Loucy (cell line): ENCODE data around the gene HSF2BP.

Source experiments
- H2AFZ ChIP-seq: fragments of 200-600 bp; sonication (generic); 2 replicates; pipeline ENCODE4 v1.6.0; 2016; ENCODE audit warnings: antibody characterized with exemption, mild to moderate bottlenecking, low read length, moderate library complexity
- H3F3A ChIP-seq: fragments of 200-600 bp; 2 replicates; pipeline ENCODE4 v1.6.0; 2016; ENCODE audit warnings: antibody characterized with exemption, low read depth, mild to moderate bottlenecking
- H3K27me3 ChIP-seq: fragments of 200-600 bp; sonication (generic); 2 replicates; pipeline ENCODE4 v1.6.1; 2014; ENCODE audit warnings: low read length, mild to moderate bottlenecking; ENCODE audit not compliant: insufficient read depth, poor library complexity, severe bottlenecking
- H3K36me3 ChIP-seq: fragments of 200-600 bp; sonication (generic); 2 replicates; pipeline ENCODE4 v1.6.1; 2016; ENCODE audit warnings: low read length; ENCODE audit not compliant: insufficient read depth
- H3K4me1 ChIP-seq: fragments of 200-600 bp; sonication (generic); 2 replicates; pipeline ENCODE4 v1.5.1; 2014; ENCODE audit warnings: low read length, mild to moderate bottlenecking; ENCODE audit not compliant: insufficient read depth, poor library complexity, severe bottlenecking
- H3K4me2 ChIP-seq: fragments of 200-600 bp; sonication (generic); 2 replicates; pipeline ENCODE4 v1.6.0; 2014; ENCODE audit warnings: antibody characterized with exemption, low read length, low read depth, mild to moderate bottlenecking; ENCODE audit not compliant: poor library complexity, severe bottlenecking
- H3K4me3 ChIP-seq: fragments of 200-600 bp; sonication (generic); 2 replicates; pipeline ENCODE4 v1.5.1; 2014; ENCODE audit warnings: low read length, mild to moderate bottlenecking, mixed read lengths; ENCODE audit not compliant: poor library complexity, severe bottlenecking
- H3K79me2 ChIP-seq: fragments of 200-600 bp; sonication (generic); 2 replicates; pipeline ENCODE4 v1.6.1; 2014; ENCODE audit warnings: low read length; ENCODE audit not compliant: insufficient read depth
- H3K9ac ChIP-seq: fragments of 200-600 bp; sonication (generic); 2 replicates; pipeline ENCODE4 v1.6.0; 2014; ENCODE audit warnings: mild to moderate bottlenecking, low read depth, low read length, moderate library complexity; ENCODE audit not compliant: poor library complexity, severe bottlenecking
- H3K9me2 ChIP-seq: fragments of 200-600 bp; sonication (generic); replicated peaks from 2 replicates; pipeline ENCODE4 v1.6.1; 2016; ENCODE audit warnings: low read depth, low read length, mixed read lengths
- H3K9me3 ChIP-seq: fragments of 200-600 bp; sonication (generic); 2 replicates; pipeline ENCODE4 v1.6.1; 2014; ENCODE audit warnings: mild to moderate bottlenecking, antibody characterized with exemption, low read length, low read depth; ENCODE audit not compliant: insufficient read depth
- H4K20me1 ChIP-seq: fragments of 200-600 bp; sonication (generic); 2 replicates; pipeline ENCODE4 v1.6.0; 2014; ENCODE audit warnings: antibody characterized with exemption, low read length, mild to moderate bottlenecking; ENCODE audit not compliant: insufficient read depth, poor library complexity, severe bottlenecking
- EZH2phosphoT487 ChIP-seq: fragments of 200-600 bp; IDR thresholded peaks from 2 replicates; pipeline ENCODE4 v1.6.1; 2018; ENCODE audit warnings: antibody characterized with exemption, mild to moderate bottlenecking, moderate library complexity, borderline replicate concordance
- TF ChIP-seq, protein P1 (sequence below): fragments of 200-600 bp; sonication (generic); conservative IDR thresholded peaks from 2 replicates; pipeline ENCODE4 v1.5.1; 2014; ENCODE audit warnings: mild to moderate bottlenecking, antibody characterized with exemption, low read length

The HSF2BP gene

DNA sequence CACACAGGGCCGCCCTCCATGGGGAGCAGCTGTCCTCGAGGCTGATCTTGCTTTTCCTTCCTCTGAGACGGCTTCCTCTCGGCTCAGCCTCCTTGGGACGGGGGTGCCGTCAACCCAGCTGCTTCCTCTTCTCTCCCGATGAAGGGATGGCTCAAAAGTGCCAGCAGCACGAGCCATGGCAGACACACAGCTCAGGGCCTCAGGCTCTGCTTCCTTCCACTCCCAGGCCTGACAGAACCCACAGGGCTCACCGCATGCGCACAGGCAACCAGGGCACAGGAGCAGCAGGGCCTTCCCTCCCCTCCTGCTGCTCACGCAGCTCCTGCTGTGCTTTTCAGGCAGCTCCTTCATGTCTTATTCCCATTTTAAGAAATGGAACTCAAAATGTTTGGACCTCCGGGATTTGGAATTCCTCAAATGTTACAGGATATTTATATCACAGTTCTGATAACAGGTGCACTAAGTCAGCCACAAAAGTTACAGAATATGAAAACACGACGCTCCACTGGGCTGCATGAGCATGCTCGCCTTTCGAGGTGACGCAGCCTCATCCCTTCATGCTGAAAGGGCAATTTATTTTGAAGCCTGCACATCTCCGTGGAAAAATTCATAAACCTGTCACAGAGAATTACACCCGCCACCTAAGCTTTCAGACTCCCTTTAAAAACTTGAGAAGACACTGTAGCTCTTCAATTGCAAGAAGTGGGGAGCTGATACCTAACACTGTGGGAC, 84.4 kb downstream of the HSF2BP start:
- Histone ChIP-seq H3K9ac (no peak overlapping the region), H3F3A (no peaks in the 10 kb centered on the region), H4K20me1 (no peaks in the 10 kb centered on the region), H3K36me3 (no peaks in the 10 kb centered on the region), H3K79me2 (no peaks in the 10 kb centered on the region), H3K9me3 (no peaks in the 10 kb centered on the region), H2AFZ (no peak overlapping the region), H3K9me2 (no peaks in the 10 kb centered on the region), H3K27me3 (no peaks in the 10 kb centered on the region), H3K4me2 (no peak overlapping the region), H3K4me3 (no peak overlapping the region), H3K4me1 (peaks cover 2% of the 10 kb centered on the region)
- TF ChIP-seq, protein P1, sequence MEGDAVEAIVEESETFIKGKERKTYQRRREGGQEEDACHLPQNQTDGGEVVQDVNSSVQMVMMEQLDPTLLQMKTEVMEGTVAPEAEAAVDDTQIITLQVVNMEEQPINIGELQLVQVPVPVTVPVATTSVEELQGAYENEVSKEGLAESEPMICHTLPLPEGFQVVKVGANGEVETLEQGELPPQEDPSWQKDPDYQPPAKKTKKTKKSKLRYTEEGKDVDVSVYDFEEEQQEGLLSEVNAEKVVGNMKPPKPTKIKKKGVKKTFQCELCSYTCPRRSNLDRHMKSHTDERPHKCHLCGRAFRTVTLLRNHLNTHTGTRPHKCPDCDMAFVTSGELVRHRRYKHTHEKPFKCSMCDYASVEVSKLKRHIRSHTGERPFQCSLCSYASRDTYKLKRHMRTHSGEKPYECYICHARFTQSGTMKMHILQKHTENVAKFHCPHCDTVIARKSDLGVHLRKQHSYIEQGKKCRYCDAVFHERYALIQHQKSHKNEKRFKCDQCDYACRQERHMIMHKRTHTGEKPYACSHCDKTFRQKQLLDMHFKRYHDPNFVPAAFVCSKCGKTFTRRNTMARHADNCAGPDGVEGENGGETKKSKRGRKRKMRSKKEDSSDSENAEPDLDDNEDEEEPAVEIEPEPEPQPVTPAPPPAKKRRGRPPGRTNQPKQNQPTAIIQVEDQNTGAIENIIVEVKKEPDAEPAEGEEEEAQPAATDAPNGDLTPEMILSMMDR, result no peak
- TF ChIP-seq EZH2phosphoT487, result no peak

DNA sequence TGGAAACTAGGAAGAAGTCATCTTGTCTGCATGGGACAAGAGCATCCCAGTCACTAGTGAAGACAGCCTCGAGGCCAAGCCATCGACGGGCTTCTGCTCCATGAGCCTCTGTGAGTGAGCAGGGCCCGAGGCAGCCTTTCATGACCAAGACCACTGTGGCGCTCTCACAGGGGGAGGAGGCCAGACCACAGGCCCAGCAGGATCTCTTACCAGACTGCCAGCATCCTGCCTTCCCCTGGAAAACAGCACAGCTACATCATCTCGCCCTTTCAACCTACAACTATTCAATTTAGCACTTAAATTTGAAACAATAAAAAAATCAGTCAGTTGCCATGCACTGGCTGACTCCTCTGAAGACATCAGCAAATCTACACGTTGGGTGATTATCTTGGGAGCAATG, 85.4 kb downstream of the HSF2BP start:
- no peaks in the 10 kb centered on the region for H3F3A ChIP-seq
- H3K36me3 ChIP-seq, result no peaks in the 10 kb centered on the region
- no peak overlapping the region for H3K4me3 ChIP-seq
- no peak overlapping the region for H3K9ac ChIP-seq
- H3K9me3 ChIP-seq, result no peaks in the 10 kb centered on the region
- no peaks in the 10 kb centered on the region for H3K9me2 ChIP-seq
- peaks cover 2% of the 10 kb centered on the region for H3K4me1 ChIP-seq
- no peak for TF ChIP-seq EZH2phosphoT487
- TF ChIP-seq, protein P1, result no peak
- H3K4me2 ChIP-seq, result no peak overlapping the region
- H3K79me2 ChIP-seq, result no peaks in the 10 kb centered on the region
- no peak overlapping the region for H2AFZ ChIP-seq
- no peaks in the 10 kb centered on the region for H4K20me1 ChIP-seq
- no peaks in the 10 kb centered on the region for H3K27me3 ChIP-seq

DNA sequence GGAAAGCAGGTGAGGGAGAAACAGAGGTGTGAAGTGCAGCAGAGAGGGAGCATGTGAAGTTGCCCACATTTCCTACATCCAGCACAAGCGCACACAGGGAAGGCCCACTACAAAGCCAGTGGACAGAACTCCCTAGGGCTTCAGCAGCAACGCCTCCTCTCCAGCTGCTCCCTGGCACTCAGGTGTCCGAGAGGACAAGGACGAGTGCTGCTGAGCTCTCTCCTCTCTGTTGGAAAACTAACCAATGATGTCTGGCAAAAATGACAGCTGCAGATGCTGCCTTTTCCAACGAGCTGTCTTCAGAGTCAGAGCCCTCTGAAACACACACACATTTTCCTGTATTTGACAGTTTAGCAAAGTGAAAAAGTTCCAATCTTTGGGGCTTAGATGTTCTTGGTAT, 86.8 kb downstream of the HSF2BP start:
- no peaks in the 10 kb centered on the region for H4K20me1 ChIP-seq
- H3K9ac ChIP-seq, result no peak overlapping the region
- H3K79me2 ChIP-seq, result no peaks in the 10 kb centered on the region
- H2AFZ ChIP-seq, result no peak overlapping the region
- TF ChIP-seq, protein P1, result no peak
- TF ChIP-seq EZH2phosphoT487, result no peak
- no peaks in the 10 kb centered on the region for H3K36me3 ChIP-seq
- H3K9me3 ChIP-seq, result no peaks in the 10 kb centered on the region
- H3K9me2 ChIP-seq, result no peaks in the 10 kb centered on the region
- no peaks in the 10 kb centered on the region for H3K27me3 ChIP-seq
- no peaks in the 10 kb centered on the region for H3F3A ChIP-seq
- H3K4me2 ChIP-seq, result no peak overlapping the region
- H3K4me1 ChIP-seq, result peaks cover 2% of the 10 kb centered on the region
- H3K4me3 ChIP-seq, result no peak overlapping the region
